ENCODE measurements around the gene UBE2H.
"Not testable (repeated sequence)": the region's sequence is repeated elsewhere in the genome, so short reads cannot be mapped to it uniquely, and the experiment has no call there.

UBE2H gene

GRCh38 chr7:129845178-129845971, 107.4 kb downstream of the UBE2H start:
- Mint-ChIP-seq H3K9me3 (no peaks in the 10 kb centered on the region), H3K4me3 (no peak overlapping the region), H3K4me1 (peaks cover 11% of the 10 kb centered on the region), H3K27me3 (no peaks in the 10 kb centered on the region), H3K36me3 (peaks cover 2% of the 10 kb centered on the region), H3K27ac (no peak overlapping the region)
- no peak for DNase-seq (ENCODE audit: low spot score in 2 of 2)
- no peak for ATAC-seq (ENCODE audit: low read depth)

GRCh38 chr7:129843978-129844840, 108.6 kb downstream of the UBE2H start:
- peaks cover 10% of the 10 kb centered on the region for H3K4me1 Mint-ChIP-seq
- H3K9me3 Mint-ChIP-seq = no peaks in the 10 kb centered on the region
- peaks cover 2% of the 10 kb centered on the region for H3K36me3 Mint-ChIP-seq
- no peak for DNase-seq (ENCODE audit: low spot score in 2 of 2)
- no peak overlapping the region for H3K4me3 Mint-ChIP-seq
- no peaks in the 10 kb centered on the region for H3K27me3 Mint-ChIP-seq
- ATAC-seq (ENCODE audit: low read depth) = no peak
- H3K27ac Mint-ChIP-seq = peak overlapping the region; percentile 53

DNA sequence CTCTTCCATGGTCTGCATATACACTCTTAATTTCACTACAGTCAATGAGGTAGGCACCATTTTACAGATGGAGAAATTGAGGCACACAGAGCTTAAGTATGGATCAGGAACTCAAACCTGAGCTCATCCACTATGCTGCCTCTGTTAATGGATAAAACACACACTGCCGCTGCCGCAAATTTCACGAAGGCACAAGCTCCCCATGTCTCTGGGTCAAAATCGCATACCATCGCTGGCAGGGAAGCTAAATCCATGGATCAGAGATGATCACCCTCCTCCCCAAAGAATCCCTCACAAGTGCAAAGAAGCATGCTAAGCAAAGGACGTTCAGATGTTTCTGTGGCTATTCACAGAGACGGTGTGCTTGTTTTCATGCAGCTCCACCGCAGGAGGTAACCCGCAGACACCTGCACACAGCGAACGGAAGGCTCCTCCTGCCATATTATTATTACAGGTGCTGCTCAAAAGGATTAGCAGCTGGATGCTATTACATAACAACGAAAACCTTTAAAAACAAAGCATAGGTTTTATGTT, 109.3 kb downstream of the UBE2H start:
- Mint-ChIP-seq H3K4me3 (no peak overlapping the region), H3K27me3 (no peaks in the 10 kb centered on the region), H3K9me3 (no peaks in the 10 kb centered on the region), H3K27ac (peak overlapping the region; percentile 53), H3K4me1 (peaks cover 12% of the 10 kb centered on the region), H3K36me3 (peaks cover 4% of the 10 kb centered on the region)
- DNase-seq (ENCODE audit: low spot score in 2 of 2) = no peak
- no peak for ATAC-seq (ENCODE audit: low read depth)

DNA sequence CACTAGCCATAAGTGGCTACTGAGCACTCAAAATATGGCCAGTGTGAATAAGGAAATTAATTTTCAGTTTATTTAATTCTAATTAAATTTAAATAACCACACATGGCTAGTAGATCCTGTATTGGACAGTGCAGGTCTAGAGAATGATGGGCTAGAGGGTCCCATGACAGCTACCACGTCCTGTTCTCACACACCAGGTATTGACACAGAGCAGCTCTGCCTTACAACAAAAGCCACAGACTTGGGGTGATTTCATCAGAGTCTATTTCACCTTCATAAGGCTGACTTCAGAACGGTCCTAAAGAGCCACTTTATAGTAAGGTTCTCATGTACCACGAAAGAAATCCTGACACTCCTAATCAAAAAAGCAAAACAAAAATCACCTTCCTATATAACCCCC, 111.3 kb downstream of the UBE2H start:
- Mint-ChIP-seq H3K36me3 (peaks cover 11% of the 10 kb centered on the region), H3K9me3 (no peaks in the 10 kb centered on the region), H3K4me1 (peaks cover 4% of the 10 kb centered on the region), H3K27me3 (no peaks in the 10 kb centered on the region), H3K27ac (no peak overlapping the region), H3K4me3 (no peak overlapping the region)
- DNase-seq (ENCODE audit: low spot score in 2 of 2) (no peak), ATAC-seq (ENCODE audit: low read depth) (no peak)

- peaks cover 13% of the 10 kb centered on the region for H3K36me3 Mint-ChIP-seq
- H3K4me3 Mint-ChIP-seq = no peak overlapping the region
- H3K4me1 Mint-ChIP-seq = peaks cover 7% of the 10 kb centered on the region
- H3K27ac Mint-ChIP-seq = peak overlapping the region; percentile 70
- no peaks in the 10 kb centered on the region for H3K9me3 Mint-ChIP-seq
- no peaks in the 10 kb centered on the region for H3K27me3 Mint-ChIP-seq
- no peak for ATAC-seq (ENCODE audit: low read depth)
- no peak for DNase-seq (ENCODE audit: low spot score in 2 of 2)
These were observed 112.0 kb downstream of the UBE2H start for GRCh38 chr7:129840757-129841156.

GRCh38 chr7:129836983-129837382, 115.8 kb downstream of the UBE2H start:
- ATAC-seq (ENCODE audit: low read depth) = no peak
- Mint-ChIP-seq H3K27me3 (no peaks in the 10 kb centered on the region), H3K27ac (peak overlapping the region; percentile 16), H3K4me1 (peaks cover 6% of the 10 kb centered on the region), H3K9me3 (no peaks in the 10 kb centered on the region), H3K36me3 (peaks cover 20% of the 10 kb centered on the region), H3K4me3 (no peak overlapping the region)
- no peak for DNase-seq (ENCODE audit: low spot score in 2 of 2)

- Mint-ChIP-seq H3K27ac (no peak overlapping the region), H3K36me3 (peaks cover 20% of the 10 kb centered on the region), H3K4me3 (no peak overlapping the region), H3K27me3 (no peaks in the 10 kb centered on the region), H3K9me3 (no peaks in the 10 kb centered on the region), H3K4me1 (peaks cover 6% of the 10 kb centered on the region)
- no peak for DNase-seq (ENCODE audit: low spot score in 2 of 2)
- no peak for ATAC-seq (ENCODE audit: low read depth)
These were observed 117.2 kb downstream of the UBE2H start for GRCh38 chr7:129835569-129835968.

- Mint-ChIP-seq H3K36me3 (peaks cover 18% of the 10 kb centered on the region), H3K27ac (peak overlapping the region; percentile 6), H3K4me1 (peaks cover 10% of the 10 kb centered on the region)
- not testable (repeated sequence) for ATAC-seq (ENCODE audit: low read depth); H3K27me3 Mint-ChIP-seq; H3K4me3 Mint-ChIP-seq; H3K9me3 Mint-ChIP-seq; DNase-seq (ENCODE audit: low spot score in 2 of 2)
These were observed 119.4 kb downstream of the UBE2H start for GRCh38 chr7:129833353-129833752.

DNA sequence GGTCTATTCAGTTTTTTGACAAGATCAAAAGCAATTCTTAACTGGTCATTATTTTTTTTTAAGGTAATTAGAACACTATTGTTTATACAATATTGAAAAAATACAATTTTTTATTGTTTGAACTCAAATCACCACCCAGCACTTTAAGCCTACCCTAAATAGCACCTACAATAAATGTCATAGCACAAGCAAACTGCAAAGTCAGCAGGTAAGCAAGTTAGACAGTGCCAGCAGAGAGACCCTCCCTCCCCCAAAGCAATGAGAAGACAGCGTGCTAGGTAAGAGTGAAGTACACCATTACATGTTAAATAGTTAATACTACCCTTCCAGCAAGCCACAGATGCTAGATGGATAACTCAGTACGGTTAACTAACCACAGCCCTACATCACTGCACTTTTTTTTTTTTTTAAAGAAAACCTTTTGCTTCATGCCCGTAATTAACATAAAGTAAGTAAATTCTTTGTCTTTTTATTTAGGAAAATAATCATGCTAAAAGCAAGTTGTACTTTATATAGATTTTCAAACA, 120.0 kb downstream of the UBE2H start:
- H3K4me3 Mint-ChIP-seq = no peak overlapping the region
- H3K27me3 Mint-ChIP-seq = no peaks in the 10 kb centered on the region
- H3K27ac Mint-ChIP-seq = no peak overlapping the region
- H3K4me1 Mint-ChIP-seq = peaks cover 10% of the 10 kb centered on the region
- DNase-seq (ENCODE audit: low spot score in 2 of 2) (no peak), ATAC-seq (ENCODE audit: low read depth) (no peak)
- peaks cover 18% of the 10 kb centered on the region for H3K36me3 Mint-ChIP-seq
- H3K9me3 Mint-ChIP-seq = no peaks in the 10 kb centered on the region

DNA sequence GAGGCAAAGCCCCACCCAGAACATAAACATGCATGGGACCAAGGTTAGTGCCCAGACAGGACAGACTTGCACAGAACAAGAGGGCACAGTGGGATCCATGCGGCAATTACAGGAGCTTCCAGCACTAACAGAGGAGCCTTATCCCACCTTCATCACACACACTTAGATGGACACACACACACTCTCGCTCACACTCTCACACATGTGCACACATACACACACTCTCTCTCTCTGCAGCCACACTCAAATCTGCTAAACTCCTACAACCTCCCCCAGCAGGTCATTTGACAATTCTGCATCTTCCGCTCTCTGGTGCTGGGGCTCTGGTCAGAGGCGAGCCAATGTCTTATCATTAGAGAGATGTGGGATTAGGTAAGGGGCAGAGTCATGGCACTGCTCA, 120.5 kb downstream of the UBE2H start:
- no peak for ATAC-seq (ENCODE audit: low read depth)
- no peak overlapping the region for H3K27ac Mint-ChIP-seq
- H3K36me3 Mint-ChIP-seq = peaks cover 13% of the 10 kb centered on the region

DNA sequence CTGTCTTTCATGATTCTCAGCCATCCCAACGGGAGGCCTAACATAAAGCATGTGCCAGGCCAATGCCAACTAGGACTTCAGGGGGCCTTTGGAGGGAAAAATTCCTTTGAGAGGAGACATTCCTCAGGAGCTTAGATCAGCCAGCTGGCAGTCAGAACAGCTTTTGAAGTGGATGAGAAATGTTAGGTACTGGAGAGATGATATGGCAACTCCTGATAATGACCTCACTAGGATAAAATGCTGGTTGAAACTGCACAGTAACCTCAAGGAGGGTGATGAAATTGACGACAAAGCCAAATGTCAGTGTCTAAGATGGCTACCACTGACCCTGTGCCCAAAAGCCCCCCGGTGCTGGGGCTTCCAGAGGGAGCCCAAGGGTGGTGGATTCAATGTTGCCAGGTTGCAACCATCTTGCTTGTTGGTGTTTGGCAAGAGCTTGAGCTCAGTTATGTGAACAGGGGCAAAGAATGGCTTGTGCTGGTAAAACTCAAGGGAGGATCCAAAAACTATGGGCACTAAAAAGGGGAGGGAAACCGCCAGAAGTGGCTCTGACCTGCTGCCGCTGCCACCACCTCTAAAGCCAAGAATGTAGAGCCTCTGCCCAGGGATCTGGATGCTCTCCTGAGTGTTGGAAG, 121.2 kb downstream of the UBE2H start:
- Mint-ChIP-seq H3K27me3 (no peaks in the 10 kb centered on the region), H3K36me3 (peaks cover 9% of the 10 kb centered on the region), H3K9me3 (no peaks in the 10 kb centered on the region), H3K4me3 (no peak overlapping the region), H3K4me1 (peaks cover 10% of the 10 kb centered on the region), H3K27ac (no peak overlapping the region)
- ATAC-seq (ENCODE audit: low read depth) (no peak), DNase-seq (ENCODE audit: low spot score in 2 of 2) (no peak)

More for the DNA sequence above, 120.5 kb downstream of the UBE2H start:
- Mint-ChIP-seq H3K27me3 (no peaks in the 10 kb centered on the region), H3K9me3 (no peaks in the 10 kb centered on the region), H3K4me3 (no peak overlapping the region), H3K4me1 (peaks cover 10% of the 10 kb centered on the region)
- no peak for DNase-seq (ENCODE audit: low spot score in 2 of 2)

- Mint-ChIP-seq H3K27me3 (no peaks in the 10 kb centered on the region), H3K4me1 (peaks cover 8% of the 10 kb centered on the region), H3K27ac (no peak overlapping the region), H3K4me3 (no peak overlapping the region), H3K9me3 (no peaks in the 10 kb centered on the region), H3K36me3 (peaks cover 7% of the 10 kb centered on the region)
- DNase-seq (ENCODE audit: low spot score in 2 of 2) (no peak), ATAC-seq (ENCODE audit: low read depth) (no peak)
These were observed 121.8 kb downstream of the UBE2H start for GRCh38 chr7:129830949-129831348.

GRCh38 chr7:129829737-129830631, 122.8 kb downstream of the UBE2H start:
- Mint-ChIP-seq H3K4me3 (no peak overlapping the region), H3K36me3 (peaks cover 7% of the 10 kb centered on the region), H3K4me1 (peaks cover 14% of the 10 kb centered on the region), H3K27ac (no peak overlapping the region), H3K9me3 (no peaks in the 10 kb centered on the region), H3K27me3 (no peaks in the 10 kb centered on the region)
- DNase-seq (ENCODE audit: low spot score in 2 of 2) (peak; percentile 41 to 48), ATAC-seq (ENCODE audit: low read depth) (peak; percentile 38)

All from memory B cell (primary cell).